Measurements from ENCODE around the gene LTBP1.

Gene LTBP1

GRCh38 chr2:33100921-33101320 is 154.2 kb downstream of the LTBP1 start:
- no peaks in the 10 kb centered on the region for H3K27me3 ChIP-seq (ENCODE audit: insufficient read depth, low read length)

DNA sequence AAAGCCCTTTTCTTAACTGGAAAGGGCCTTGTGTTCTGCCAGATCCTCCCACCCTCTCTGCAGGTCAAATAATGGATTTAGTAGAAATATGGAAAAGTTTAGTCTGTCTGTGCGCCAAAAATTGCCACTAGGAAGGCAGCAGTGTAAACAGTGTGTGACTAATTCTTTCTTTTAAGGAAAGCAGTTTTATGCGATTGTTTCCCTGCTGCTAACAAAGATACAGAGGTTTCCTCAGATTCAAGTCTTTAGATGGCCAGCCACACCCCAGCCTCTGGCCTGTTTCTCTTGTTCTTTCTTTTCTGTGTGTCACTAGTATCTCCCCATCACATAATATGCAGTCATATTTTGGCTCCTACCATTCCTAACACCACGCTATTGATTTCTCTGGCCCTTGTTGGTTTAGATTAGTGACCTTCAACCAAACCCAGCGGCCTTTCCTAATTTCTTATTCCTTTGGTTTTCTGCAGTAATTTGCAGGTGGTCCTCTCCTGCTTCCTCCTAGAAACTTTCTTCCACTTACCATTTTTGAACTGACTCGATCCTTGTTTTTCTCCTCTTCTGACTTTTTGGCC is 157.4 kb downstream of the LTBP1 start:
- no peaks in the 10 kb centered on the region for H3K27me3 ChIP-seq (ENCODE audit: insufficient read depth, low read length)
- H3K4me3 ChIP-seq (ENCODE audit: low read length) = no peak overlapping the region
- H3K9me3 ChIP-seq (ENCODE audit: low read length) = peaks cover 2% of the 10 kb centered on the region
- H3K4me1 ChIP-seq (ENCODE audit: insufficient read depth, low read length) = no peaks in the 10 kb centered on the region
- no peak overlapping the region for H2AFZ ChIP-seq (ENCODE audit: low read depth, low read length)
- no peaks in the 10 kb centered on the region for H3K36me3 ChIP-seq (ENCODE audit: insufficient read depth, low read length)

More at GRCh38 chr2:33100921-33101320, 154.2 kb downstream of the LTBP1 start:
- H3K4me1 ChIP-seq (ENCODE audit: insufficient read depth, low read length) = no peaks in the 10 kb centered on the region
- H3K36me3 ChIP-seq (ENCODE audit: insufficient read depth, low read length) = no peaks in the 10 kb centered on the region
- H3K4me3 ChIP-seq (ENCODE audit: low read length) = no peak overlapping the region
- H2AFZ ChIP-seq (ENCODE audit: low read depth, low read length) = no peak overlapping the region
- H3K9me3 ChIP-seq (ENCODE audit: low read length) = peaks cover under 1% of the 10 kb centered on the region

DNA sequence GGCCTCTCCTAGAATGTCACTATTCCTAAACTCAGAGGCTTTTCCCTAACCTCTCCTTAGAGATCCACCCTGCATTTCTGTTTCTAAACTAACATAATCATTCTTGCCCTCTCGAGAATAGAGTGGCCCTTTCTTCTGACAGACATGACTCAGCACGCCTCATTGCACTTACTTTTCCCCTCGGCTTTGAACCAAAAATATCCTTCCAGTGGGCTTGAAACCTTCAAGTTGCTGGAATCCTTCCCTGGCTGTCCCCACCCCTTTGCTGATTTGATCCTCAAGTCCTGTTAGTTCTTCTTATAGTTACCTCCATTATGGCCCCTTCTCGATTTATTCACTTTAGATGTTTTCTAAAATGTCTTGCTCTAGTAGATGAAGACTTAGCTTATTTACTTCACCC is 158.0 kb downstream of the LTBP1 start:
- no peak overlapping the region for H2AFZ ChIP-seq (ENCODE audit: low read depth, low read length)
- no peaks in the 10 kb centered on the region for H3K36me3 ChIP-seq (ENCODE audit: insufficient read depth, low read length)
- peaks cover 2% of the 10 kb centered on the region for H3K9me3 ChIP-seq (ENCODE audit: low read length)
- no peak overlapping the region for H3K4me3 ChIP-seq (ENCODE audit: low read length)
- no peaks in the 10 kb centered on the region for H3K27me3 ChIP-seq (ENCODE audit: insufficient read depth, low read length)
- no peaks in the 10 kb centered on the region for H3K4me1 ChIP-seq (ENCODE audit: insufficient read depth, low read length)

- H2AFZ ChIP-seq (ENCODE audit: low read depth, low read length) = no peak overlapping the region
- H3K27me3 ChIP-seq (ENCODE audit: insufficient read depth, low read length) = no peaks in the 10 kb centered on the region
- no peak overlapping the region for H3K4me3 ChIP-seq (ENCODE audit: low read length)
- H3K4me1 ChIP-seq (ENCODE audit: insufficient read depth, low read length) = peaks cover 1% of the 10 kb centered on the region
- peaks cover 2% of the 10 kb centered on the region for H3K9me3 ChIP-seq (ENCODE audit: low read length)
- no peaks in the 10 kb centered on the region for H3K36me3 ChIP-seq (ENCODE audit: insufficient read depth, low read length)
Observed at GRCh38 chr2:33106115-33106514, 159.4 kb downstream of the LTBP1 start.

DNA sequence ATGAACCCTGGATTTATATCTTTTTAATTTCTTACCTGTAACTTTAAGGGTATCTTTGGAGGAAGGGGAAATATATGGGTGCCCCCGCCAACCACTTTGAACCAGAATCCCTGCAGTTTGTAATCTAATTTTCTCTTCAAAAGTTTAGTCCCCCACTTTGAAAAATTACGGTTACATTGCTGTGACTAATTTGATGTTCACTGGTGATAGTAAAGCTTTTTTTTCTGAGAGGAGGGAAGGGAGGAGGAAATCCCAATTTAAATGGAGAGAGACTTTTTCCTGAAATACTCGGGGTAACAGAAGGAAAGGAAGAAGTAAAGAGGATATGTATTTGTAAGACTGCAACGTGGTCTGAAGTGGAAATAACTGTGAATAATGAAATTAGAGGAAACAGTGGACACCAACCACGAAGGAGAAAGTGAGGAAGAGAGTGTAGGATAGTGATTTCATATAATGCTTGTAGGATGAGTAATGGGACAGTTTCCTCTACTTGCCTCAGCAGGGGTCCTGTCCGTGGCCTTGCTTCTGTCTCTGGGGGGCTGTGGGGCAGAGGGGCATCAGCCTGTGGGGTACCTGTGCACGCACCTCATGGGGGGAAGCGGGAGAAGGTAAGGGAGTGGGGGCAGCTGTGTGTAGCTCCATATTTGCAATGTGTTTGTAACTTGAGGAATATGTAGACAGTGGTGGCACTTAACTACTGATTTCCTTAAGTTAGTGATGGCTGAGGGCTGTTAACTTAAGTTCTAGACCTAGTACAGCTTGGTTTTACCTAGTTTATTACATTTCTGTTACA is 161.1 kb downstream of the LTBP1 start:
- H3K36me3 ChIP-seq (ENCODE audit: insufficient read depth, low read length) = no peaks in the 10 kb centered on the region
- peaks cover 5% of the 10 kb centered on the region for H3K4me1 ChIP-seq (ENCODE audit: insufficient read depth, low read length)
- H3K9me3 ChIP-seq (ENCODE audit: low read length) = peaks cover 2% of the 10 kb centered on the region
- no peak overlapping the region for H3K4me3 ChIP-seq (ENCODE audit: low read length)
- no peak overlapping the region for H2AFZ ChIP-seq (ENCODE audit: low read depth, low read length)
- no peaks in the 10 kb centered on the region for H3K27me3 ChIP-seq (ENCODE audit: insufficient read depth, low read length)

DNA sequence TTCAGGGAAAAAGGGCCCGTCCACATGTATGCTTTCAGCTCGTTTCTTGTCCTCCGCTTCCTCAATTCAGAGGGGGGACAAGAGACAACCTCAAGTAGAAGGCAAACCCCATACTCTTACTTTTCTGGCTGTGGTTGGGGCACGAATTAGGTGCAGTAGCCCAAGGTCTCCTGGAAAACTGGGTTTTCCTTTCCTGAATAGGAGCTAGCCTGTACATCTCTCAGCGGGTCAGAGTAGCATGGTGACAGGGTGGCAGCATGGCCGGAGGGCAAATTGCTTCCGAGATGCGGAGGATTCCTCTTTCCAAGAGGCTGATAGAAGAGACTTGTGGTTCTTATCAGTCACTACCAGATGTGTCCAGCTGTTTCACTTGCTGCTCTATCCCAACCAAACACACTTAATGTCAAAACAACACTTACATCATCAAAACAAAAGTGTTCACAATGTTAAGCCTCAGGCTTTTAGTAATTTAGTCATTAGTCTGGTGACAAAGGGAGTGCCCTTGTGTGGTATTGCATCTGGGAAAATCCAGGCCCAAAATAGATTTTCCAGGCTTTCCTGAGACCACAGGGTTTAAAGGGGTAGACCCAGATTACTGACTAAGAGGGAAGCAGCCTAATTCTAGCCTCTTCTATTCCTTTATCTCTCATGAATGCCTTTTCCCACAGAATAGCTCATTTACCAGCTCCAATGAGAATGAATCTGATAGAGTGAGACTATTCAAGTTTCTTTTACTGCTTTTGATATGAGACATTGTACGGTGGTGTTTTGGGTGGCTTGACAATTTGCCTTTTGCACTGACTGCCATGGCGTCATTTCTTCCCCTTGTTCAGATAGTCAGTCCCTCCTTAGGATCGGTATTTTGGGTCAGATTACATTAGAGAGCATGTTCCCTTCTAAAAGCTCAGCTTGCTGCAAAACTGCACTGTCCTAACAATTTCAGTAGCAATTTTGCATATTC is 162.0 kb downstream of the LTBP1 start:
- H2AFZ ChIP-seq (ENCODE audit: low read depth, low read length) = no peak overlapping the region
- peaks cover 5% of the 10 kb centered on the region for H3K4me1 ChIP-seq (ENCODE audit: insufficient read depth, low read length)
- peaks cover 2% of the 10 kb centered on the region for H3K9me3 ChIP-seq (ENCODE audit: low read length)
- H3K36me3 ChIP-seq (ENCODE audit: insufficient read depth, low read length) = no peaks in the 10 kb centered on the region
- no peaks in the 10 kb centered on the region for H3K27me3 ChIP-seq (ENCODE audit: insufficient read depth, low read length)
- no peak overlapping the region for H3K4me3 ChIP-seq (ENCODE audit: low read length)

GRCh38 chr2:33110461-33110860 is 163.7 kb downstream of the LTBP1 start:
- H3K4me3 ChIP-seq (ENCODE audit: low read length) = no peak overlapping the region
- peaks cover 2% of the 10 kb centered on the region for H3K9me3 ChIP-seq (ENCODE audit: low read length)
- H3K36me3 ChIP-seq (ENCODE audit: insufficient read depth, low read length) = no peaks in the 10 kb centered on the region
- no peak overlapping the region for H2AFZ ChIP-seq (ENCODE audit: low read depth, low read length)
- peaks cover 5% of the 10 kb centered on the region for H3K4me1 ChIP-seq (ENCODE audit: insufficient read depth, low read length)
- no peaks in the 10 kb centered on the region for H3K27me3 ChIP-seq (ENCODE audit: insufficient read depth, low read length)

DNA sequence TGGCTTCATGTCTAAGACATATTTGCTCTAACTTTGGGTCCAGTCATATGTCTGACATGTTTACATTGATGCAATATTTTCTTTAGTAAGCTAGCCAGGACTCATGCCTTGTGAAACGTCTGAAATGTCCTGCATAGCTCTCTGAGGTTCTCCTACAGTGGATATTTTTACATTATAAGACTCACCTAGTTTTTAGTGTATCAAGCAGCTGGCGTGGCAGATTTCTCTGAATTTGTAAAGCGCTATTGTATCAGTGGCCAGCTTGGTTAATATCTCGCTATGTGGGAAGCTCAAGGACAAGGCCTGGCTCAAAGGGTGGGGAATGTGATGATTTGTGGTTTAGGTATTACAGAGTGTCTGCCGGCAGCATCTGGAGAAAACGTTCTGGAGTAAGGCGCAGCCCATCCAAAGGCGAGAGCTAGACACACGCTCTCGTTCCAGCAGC is 164.3 kb downstream of the LTBP1 start:
- Histone ChIP-seq H3K4me1 (ENCODE audit: insufficient read depth, low read length) (peaks cover 5% of the 10 kb centered on the region), H3K36me3 (ENCODE audit: insufficient read depth, low read length) (no peaks in the 10 kb centered on the region), H3K4me3 (ENCODE audit: low read length) (no peak overlapping the region), H2AFZ (ENCODE audit: low read depth, low read length) (no peak overlapping the region), H3K9me3 (ENCODE audit: low read length) (peaks cover under 1% of the 10 kb centered on the region), H3K27me3 (ENCODE audit: insufficient read depth, low read length) (no peaks in the 10 kb centered on the region)

- peaks cover 5% of the 10 kb centered on the region for H3K4me1 ChIP-seq (ENCODE audit: insufficient read depth, low read length)
- H3K9me3 ChIP-seq (ENCODE audit: low read length) = no peaks in the 10 kb centered on the region
- H3K27me3 ChIP-seq (ENCODE audit: insufficient read depth, low read length) = no peaks in the 10 kb centered on the region
- H2AFZ ChIP-seq (ENCODE audit: low read depth, low read length) = no peak overlapping the region
- H3K4me3 ChIP-seq (ENCODE audit: low read length) = no peak overlapping the region
- no peaks in the 10 kb centered on the region for H3K36me3 ChIP-seq (ENCODE audit: insufficient read depth, low read length)
Observed at GRCh38 chr2:33115196-33115595, 168.4 kb downstream of the LTBP1 start.

DNA sequence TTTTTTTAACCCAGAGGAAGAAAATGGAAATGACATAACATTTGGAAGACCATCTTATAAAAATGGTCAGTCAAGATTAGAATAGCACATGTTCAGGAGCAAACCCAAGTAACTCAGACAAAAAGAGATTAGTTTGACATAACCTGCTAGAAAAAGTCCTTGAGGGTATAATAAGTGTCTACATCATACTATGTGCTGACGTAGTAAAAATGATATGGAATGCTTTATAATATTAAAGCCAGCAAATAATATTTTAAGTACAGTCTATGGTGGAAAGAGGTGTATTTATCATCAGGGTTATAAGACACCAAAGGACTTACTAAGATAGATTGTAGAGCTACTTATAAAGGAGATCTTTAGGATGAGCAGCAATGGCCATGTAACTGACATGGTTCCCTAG is 169.0 kb downstream of the LTBP1 start:
- no peak overlapping the region for H2AFZ ChIP-seq (ENCODE audit: low read depth, low read length)
- no peaks in the 10 kb centered on the region for H3K27me3 ChIP-seq (ENCODE audit: insufficient read depth, low read length)
- H3K9me3 ChIP-seq (ENCODE audit: low read length) = no peaks in the 10 kb centered on the region
- peaks cover 5% of the 10 kb centered on the region for H3K4me1 ChIP-seq (ENCODE audit: insufficient read depth, low read length)
- no peak overlapping the region for H3K4me3 ChIP-seq (ENCODE audit: low read length)
- no peaks in the 10 kb centered on the region for H3K36me3 ChIP-seq (ENCODE audit: insufficient read depth, low read length)

DNA sequence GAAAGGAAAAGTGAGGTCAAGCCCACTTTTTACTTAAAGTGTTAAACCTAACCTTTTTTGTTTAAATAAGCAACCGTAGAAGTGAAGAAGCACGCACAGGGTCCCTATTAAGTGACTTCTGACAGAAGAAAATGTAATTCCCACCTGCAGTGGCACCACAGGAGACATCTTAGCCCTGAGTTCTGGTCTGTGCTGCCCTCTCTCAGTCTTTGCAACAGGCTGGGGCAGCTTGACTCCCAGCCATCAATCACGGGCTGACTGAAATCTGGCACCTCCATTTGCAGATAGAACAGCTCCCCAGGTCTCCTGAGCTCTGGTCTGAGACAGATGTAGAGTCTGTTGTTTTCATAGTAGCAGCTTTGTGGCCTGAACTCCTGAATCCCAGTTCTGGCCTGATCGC is 170.0 kb downstream of the LTBP1 start:
- no peaks in the 10 kb centered on the region for H3K36me3 ChIP-seq (ENCODE audit: insufficient read depth, low read length)
- H3K27me3 ChIP-seq (ENCODE audit: insufficient read depth, low read length) = no peaks in the 10 kb centered on the region
- no peaks in the 10 kb centered on the region for H3K9me3 ChIP-seq (ENCODE audit: low read length)
- no peak overlapping the region for H3K4me3 ChIP-seq (ENCODE audit: low read length)
- no peak overlapping the region for H2AFZ ChIP-seq (ENCODE audit: low read depth, low read length)
- H3K4me1 ChIP-seq (ENCODE audit: insufficient read depth, low read length) = no peaks in the 10 kb centered on the region

- H3K27me3 ChIP-seq (ENCODE audit: insufficient read depth, low read length) = no peaks in the 10 kb centered on the region
- H3K36me3 ChIP-seq (ENCODE audit: insufficient read depth, low read length) = no peaks in the 10 kb centered on the region
- H3K9me3 ChIP-seq (ENCODE audit: low read length) = no peaks in the 10 kb centered on the region
- no peaks in the 10 kb centered on the region for H3K4me1 ChIP-seq (ENCODE audit: insufficient read depth, low read length)
- no peak overlapping the region for H3K4me3 ChIP-seq (ENCODE audit: low read length)
- no peak overlapping the region for H2AFZ ChIP-seq (ENCODE audit: low read depth, low read length)
Observed at GRCh38 chr2:33118651-33119050, 171.9 kb downstream of the LTBP1 start.

DNA sequence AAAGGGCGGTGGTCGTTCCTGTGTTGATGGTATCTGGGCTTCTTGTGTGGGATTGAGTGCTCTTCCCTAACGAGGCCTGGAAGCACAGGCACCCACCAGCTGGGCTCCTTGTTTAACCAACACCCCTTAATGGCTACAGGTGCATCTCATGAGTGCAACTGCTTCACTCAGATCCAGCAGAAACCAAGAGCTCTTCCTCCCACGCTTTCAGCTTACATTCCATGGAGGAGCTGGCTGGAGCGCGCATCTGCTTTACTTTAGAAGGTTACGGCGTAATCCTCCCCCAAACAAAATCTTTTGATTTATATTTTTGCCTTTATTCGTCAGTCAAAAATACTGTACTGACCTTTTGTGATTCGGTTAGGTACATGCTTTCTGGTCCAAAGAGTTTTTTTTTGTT is 174.7 kb downstream of the LTBP1 start:
- Histone ChIP-seq H3K27me3 (ENCODE audit: insufficient read depth, low read length) (no peaks in the 10 kb centered on the region), H3K4me3 (ENCODE audit: low read length) (no peak overlapping the region), H3K36me3 (ENCODE audit: insufficient read depth, low read length) (no peaks in the 10 kb centered on the region), H3K4me1 (ENCODE audit: insufficient read depth, low read length) (no peaks in the 10 kb centered on the region), H2AFZ (ENCODE audit: low read depth, low read length) (no peak overlapping the region), H3K9me3 (ENCODE audit: low read length) (no peaks in the 10 kb centered on the region)
